CD14-positive monocyte (primary cell): ENCODE measurements around the gene IKBKG. TPM values are rescaled to one million over a fixed set of nuclear protein-coding genes. Genes with fewer than 3 reads are reported as not detected.

Experiments
- DNase-seq, 3 donors: peaks; one replicate each; pipeline ENCODE4 v3.0.0-alpha.2; 2011 to 2022
- H2AFZ ChIP-seq: 2 replicates; pipeline ENCODE4 v1.6.0; 2012; ENCODE audit warnings: mild to moderate bottlenecking, low read depth, low read length, inconsistent platforms; ENCODE audit not compliant: insufficient read depth, poor library complexity, severe bottlenecking
- H3K27ac ChIP-seq, 2 donors: 1 replicate in 1 of 2; 2 replicates in 1 of 2; pipeline ENCODE4 v1.5.1; 2012 to 2013; ENCODE audit warnings: low read length in 2 of 2, control low read depth in 1 of 2, inconsistent platforms in 1 of 2, low read depth in 1 of 2, mild to moderate bottlenecking in 1 of 2
- H3K27me3 ChIP-seq, 2 donors: one replicate each; pipeline versions ENCODE4 v1.6.0 to v1.6.1; 2011 to 2013; ENCODE audit warnings: low read length in 2 of 2; ENCODE audit not compliant: control insufficient read depth in 2 of 2, insufficient read depth in 2 of 2
- H3K36me3 ChIP-seq, 2 donors: replicated peaks in 1 of 2; 1 replicate in 1 of 2; 2 replicates in 1 of 2; pipeline versions ENCODE4 v1.5.1 to v1.6.1; 2012 to 2013; ENCODE audit warnings: low read length in 2 of 2, control low read depth in 1 of 2, inconsistent platforms in 1 of 2, mild to moderate bottlenecking in 1 of 2; ENCODE audit not compliant: insufficient read depth in 2 of 2, control insufficient read depth in 1 of 2
- H3K4me1 ChIP-seq, 2 donors: 1 replicate in 1 of 2; 2 replicates in 1 of 2; pipeline versions ENCODE4 v1.5.1 to v1.6.1; 2012 to 2013; ENCODE audit warnings: low read length in 2 of 2, control low read depth in 1 of 2, inconsistent platforms in 1 of 2, mild to moderate bottlenecking in 1 of 2, moderate library complexity in 1 of 2; ENCODE audit not compliant: insufficient read depth in 2 of 2, control insufficient read depth in 1 of 2
- H3K4me2 ChIP-seq: replicated peaks from 2 replicates; pipeline ENCODE3; 2012; ENCODE audit warnings: low read length, moderate library complexity, mild to moderate bottlenecking; ENCODE audit not compliant: poor library complexity, severe bottlenecking; ENCODE audit errors: extremely low read depth
- H3K4me3 ChIP-seq, 3 experiments: fragments of 200-600 bp in 1 of 3; sonication (generic) in 1 of 3; replicated peaks in 1 of 3; 1 replicate in 2 of 3; 2 replicates in 1 of 3; pipeline ENCODE4 v1.5.1; 2011 to 2013; ENCODE audit warnings: low read length in 3 of 3, mild to moderate bottlenecking in 3 of 3, control low read depth in 2 of 3, low read depth in 2 of 3, inconsistent platforms in 1 of 3, moderate library complexity in 1 of 3
- H3K79me2 ChIP-seq: 2 replicates; pipeline ENCODE4 v1.6.0; 2012; ENCODE audit warnings: mild to moderate bottlenecking, control low read depth, inconsistent platforms, low read length, moderate library complexity; ENCODE audit not compliant: insufficient read depth
- H3K9ac ChIP-seq: 2 replicates; pipeline ENCODE4 v1.6.0; 2017; ENCODE audit warnings: low read length, mild to moderate bottlenecking; ENCODE audit not compliant: insufficient read depth, poor library complexity, severe bottlenecking
- H3K9me3 ChIP-seq, 2 donors: replicated peaks in 1 of 2; 1 replicate in 1 of 2; 2 replicates in 1 of 2; pipeline versions ENCODE4 v1.5.1 to v1.6.1; 2012 to 2013; ENCODE audit warnings: low read length in 2 of 2, control low read depth in 1 of 2; ENCODE audit not compliant: control insufficient read depth in 1 of 2, insufficient read depth in 1 of 2
- H4K20me1 ChIP-seq: 2 replicates; pipeline ENCODE4 v1.6.0; 2012; ENCODE audit warnings: mild to moderate bottlenecking, low read length, control low read depth, moderate library complexity; ENCODE audit not compliant: insufficient read depth
- H3K27ac Mint-ChIP-seq, 7 donors: one replicate each; pipeline ENCODE4 v1.8.0; 2020; ENCODE audit warnings: mild to moderate bottlenecking in 7 of 7, mixed read lengths in 7 of 7, moderate library complexity in 6 of 7, inconsistent platforms in 2 of 7
- H3K27me3 Mint-ChIP-seq, 3 donors: one replicate each; pipeline ENCODE4 v1.8.0; 2021 to 2022; ENCODE audit warnings: low read depth in 3 of 3, mild to moderate bottlenecking in 3 of 3, mixed read lengths in 3 of 3, moderate library complexity in 3 of 3, inconsistent platforms in 1 of 3
- H3K36me3 Mint-ChIP-seq, 2 donors: one replicate each; pipeline ENCODE4 v1.8.0; 2020; ENCODE audit warnings: mixed read lengths in 2 of 2, inconsistent platforms in 1 of 2, mild to moderate bottlenecking in 1 of 2
- H3K4me1 Mint-ChIP-seq: one replicate; pipeline ENCODE4 v1.8.0; 2020; ENCODE audit warnings: mild to moderate bottlenecking, mixed read lengths
- H3K4me3 Mint-ChIP-seq, 2 donors: one replicate each; pipeline ENCODE4 v1.8.0; 2020; ENCODE audit warnings: mild to moderate bottlenecking in 2 of 2, mixed read lengths in 2 of 2, moderate library complexity in 1 of 2
- H3K9me3 Mint-ChIP-seq, 7 donors: one replicate each; pipeline ENCODE4 v1.8.0; 2020 to 2022; ENCODE audit warnings: mixed read lengths in 7 of 7, mild to moderate bottlenecking in 6 of 7, moderate library complexity in 6 of 7, inconsistent platforms in 2 of 7
- WGBS: methylation state at CpG from one replicate; pipeline ENCODE4 v1.1.5; 2013; ENCODE audit warnings: missing lambda C conversion rate; ENCODE audit not compliant: insufficient coverage; 5-methylcytosine and 5-hydroxymethylcytosine counted together
- intact Hi-C, 2 donors: fragments of 100-400 bp; cut with micrococcal nuclease; formaldehyde crosslinking; loops; one replicate each; pipeline versions ENCODE4 v1.15.0 to v1.15.1; 2023
- polyA plus RNA-seq, 3 donors: library from polyadenylated mRNA; depleted of rRNA in 1 of 3; unstranded in 2 of 3; stranded (reverse) in 1 of 3; fragments of 300-500 nt in 2 of 3; fragments of >200 nt in 1 of 3; fragmentation: Illumina TruSeq in 2 of 3; gene quantifications; 1 replicate in 2 of 3; 2 replicates in 1 of 3; pipeline ENCODE4 v1.2.3, GENCODE V29; 2012 to 2021
- TF ChIP-seq, protein P1 (sequence below): fragments of 200-600 bp; IDR thresholded peaks from one replicate; pipeline ENCODE4 v1.8.0; 2022; ENCODE audit warnings: antibody characterized with exemption, mild to moderate bottlenecking

The IKBKG gene
- polyA plus RNA-seq, 3 donors: 31.3 to 60.8 (median 33.7) TPM

DNA sequence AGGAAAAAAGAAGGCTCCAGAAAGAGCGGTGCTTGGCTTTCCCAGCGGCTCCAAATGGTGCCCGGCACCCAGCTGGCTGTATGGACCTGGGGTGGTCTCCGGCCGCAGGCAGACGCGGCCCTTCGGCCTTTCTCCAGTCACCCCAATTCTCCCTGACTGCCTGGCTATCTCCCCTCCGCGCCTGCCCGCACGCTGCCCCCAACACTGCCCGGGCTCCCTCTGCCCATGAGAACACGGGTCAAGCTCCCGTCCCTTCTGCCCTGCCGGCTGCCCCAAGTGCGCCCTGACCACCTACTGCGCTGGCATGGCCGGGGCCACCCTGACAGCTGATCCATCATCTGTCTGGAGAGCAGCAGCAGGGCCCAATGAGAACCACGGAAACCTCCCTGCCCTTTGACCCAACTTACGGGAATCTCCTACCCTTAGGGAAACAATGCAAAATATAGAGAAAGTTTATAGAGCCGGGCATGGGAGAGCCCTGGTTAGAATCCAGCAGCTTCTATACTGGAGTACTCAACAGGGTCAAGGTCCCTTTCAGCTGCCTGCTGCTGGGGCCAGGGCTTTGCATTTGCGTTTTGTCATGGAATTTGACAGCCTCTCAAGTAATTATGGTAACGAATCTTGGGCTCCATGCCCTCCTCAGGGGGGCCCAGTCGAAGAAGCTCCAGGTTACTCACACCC lies 30.2 kb upstream of the IKBKG start:
- Histone ChIP-seq H3K4me2 (peak overlapping the region; percentile 75), H3K27ac (peak overlapping the region in 1 of 2 donors; percentile 84), H2AFZ (peak overlapping the region; percentile 60), H3K9ac (peak overlapping the region; percentile 61), H3K79me2 (peaks cover 3% of the 10 kb centered on the region), H3K4me1 (peaks cover 13 to 14% of the 10 kb centered on the region in 2 donors), H4K20me1 (no peaks in the 10 kb centered on the region), H3K4me3 (peak overlapping the region in 1 of 3 experiments; percentile 81), H3K9me3 (peaks cover 0 to 10% of the 10 kb centered on the region in 2 donors), H3K27me3 (no peaks in the 10 kb centered on the region), H3K36me3 (no peaks in the 10 kb centered on the region)
- DNase-seq: no peak
- intact Hi-C loops: loop anchor here in 1 of 2 donors (5.0 kb wide), 1 partner anchor 110 kb away; the partner anchor contains the start of gene DNASE1L1
- no peak overlapping the region for H3K4me3 Mint-ChIP-seq
- H3K4me1 Mint-ChIP-seq: peaks cover 11% of the 10 kb centered on the region
- H3K36me3 Mint-ChIP-seq: peaks cover 0 to 2% of the 10 kb centered on the region in 2 donors
- peak overlapping the region in 1 of 7 donors; percentile 89 for H3K27ac Mint-ChIP-seq
- H3K27me3 Mint-ChIP-seq: peaks cover 0 to 8% (median 0%) of the 10 kb centered on the region in 3 donors
- H3K9me3 Mint-ChIP-seq: peaks cover 0 to 26% (median 6%) of the 10 kb centered on the region in 7 donors
- TF ChIP-seq, protein P1, sequence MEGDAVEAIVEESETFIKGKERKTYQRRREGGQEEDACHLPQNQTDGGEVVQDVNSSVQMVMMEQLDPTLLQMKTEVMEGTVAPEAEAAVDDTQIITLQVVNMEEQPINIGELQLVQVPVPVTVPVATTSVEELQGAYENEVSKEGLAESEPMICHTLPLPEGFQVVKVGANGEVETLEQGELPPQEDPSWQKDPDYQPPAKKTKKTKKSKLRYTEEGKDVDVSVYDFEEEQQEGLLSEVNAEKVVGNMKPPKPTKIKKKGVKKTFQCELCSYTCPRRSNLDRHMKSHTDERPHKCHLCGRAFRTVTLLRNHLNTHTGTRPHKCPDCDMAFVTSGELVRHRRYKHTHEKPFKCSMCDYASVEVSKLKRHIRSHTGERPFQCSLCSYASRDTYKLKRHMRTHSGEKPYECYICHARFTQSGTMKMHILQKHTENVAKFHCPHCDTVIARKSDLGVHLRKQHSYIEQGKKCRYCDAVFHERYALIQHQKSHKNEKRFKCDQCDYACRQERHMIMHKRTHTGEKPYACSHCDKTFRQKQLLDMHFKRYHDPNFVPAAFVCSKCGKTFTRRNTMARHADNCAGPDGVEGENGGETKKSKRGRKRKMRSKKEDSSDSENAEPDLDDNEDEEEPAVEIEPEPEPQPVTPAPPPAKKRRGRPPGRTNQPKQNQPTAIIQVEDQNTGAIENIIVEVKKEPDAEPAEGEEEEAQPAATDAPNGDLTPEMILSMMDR: no peak
- WGBS: 88% methylated on average over 19 of the region's 25 CpGs

DNA sequence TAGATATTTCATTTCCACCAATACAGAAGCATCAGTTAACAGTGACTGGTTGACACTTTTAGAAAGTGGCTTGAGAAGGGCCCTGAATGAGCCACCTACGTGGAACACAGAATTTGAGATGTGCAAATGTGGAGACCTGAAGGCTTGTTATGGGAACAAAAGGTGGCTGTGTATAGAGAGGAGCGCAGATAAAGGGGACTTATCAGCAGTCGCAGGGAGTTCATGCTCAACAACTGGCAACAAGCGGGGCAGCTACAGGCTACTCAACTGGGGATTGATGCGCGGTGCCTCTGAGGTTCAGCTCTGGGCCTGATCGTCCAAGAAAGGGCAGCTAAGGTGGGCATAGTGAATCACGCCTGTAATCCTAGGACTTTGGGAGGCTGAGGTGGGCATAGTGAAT lies 28.0 kb upstream of the IKBKG start:
- Histone ChIP-seq H2AFZ (no peak overlapping the region), H3K9me3 (peaks cover 0 to 10% of the 10 kb centered on the region in 2 donors), H3K36me3 (no peaks in the 10 kb centered on the region), H4K20me1 (no peaks in the 10 kb centered on the region), H3K4me1 (peaks cover 13 to 14% of the 10 kb centered on the region in 2 donors), H3K27ac (no peak overlapping the region), H3K4me2 (no peak overlapping the region), H3K27me3 (no peaks in the 10 kb centered on the region), H3K4me3 (no peak overlapping the region), H3K9ac (no peak overlapping the region), H3K79me2 (peaks cover 3% of the 10 kb centered on the region)
- TF ChIP-seq, protein P1: no peak
- Mint-ChIP-seq H3K27ac (no peak overlapping the region), H3K27me3 (peaks cover 0 to 13% (median 1%) of the 10 kb centered on the region in 3 donors), H3K4me1 (peaks cover 7% of the 10 kb centered on the region), H3K36me3 (no peaks in the 10 kb centered on the region), H3K9me3 (peaks cover 0 to 23% (median 6%) of the 10 kb centered on the region in 7 donors), H3K4me3 (no peak overlapping the region)
- 94% methylated on average over 3 of the region's 8 CpGs for WGBS
- no peak for DNase-seq
- intact Hi-C loops: loop anchor here in 1 of 2 donors (5.0 kb wide), 1 partner anchor 112 kb away; the partner anchor contains the start of gene DNASE1L1
